ENCODE measurements around the gene BARHL2. TPM values are rescaled to one million over a fixed set of nuclear protein-coding genes. Genes with fewer than 3 reads are reported as not detected.

Gene BARHL2
- total and polyA plus RNA-seq, 10 of the 15 experiments (the other 5 are each of a cell fraction or from before 2014, with no cell fraction given), result not detected

DNA sequence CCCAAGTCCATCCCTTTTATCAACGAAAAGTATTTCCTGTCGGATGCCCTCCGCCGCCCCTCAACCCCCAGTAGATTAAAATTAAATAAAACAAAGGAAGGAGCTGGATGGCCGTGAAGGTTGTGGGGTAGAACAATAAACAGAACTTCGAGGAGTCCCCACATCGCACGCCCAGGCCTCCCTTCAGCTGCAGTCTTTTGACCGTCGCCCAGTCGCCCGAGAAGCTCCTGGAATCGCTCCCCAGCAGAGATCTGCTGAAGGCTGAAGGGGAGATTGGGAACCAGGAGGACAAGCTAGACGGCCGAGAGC, 905 bp downstream of the BARHL2 start:
- no peak overlapping the region for H3K4me2 ChIP-seq (ENCODE audit: control insufficient read depth, insufficient read depth)
- no peaks in the 10 kb centered on the region for H3K36me3 ChIP-seq (ENCODE audit: control insufficient read depth in 2 of 2, insufficient read depth in 2 of 2, low read length in 1 of 2)
- ATAC-seq, result no peak
- no peaks in the 10 kb centered on the region for H4K20me1 ChIP-seq (ENCODE audit: control insufficient read depth, insufficient read depth)
- no peak overlapping the region for H2AFZ ChIP-seq (ENCODE audit: control insufficient read depth, low read depth, low read length)
- TF ChIP-seq TCF7 (IDR thresholded peaks at IDR 0.05; ENCODE audit: borderline replicate concordance), result no peak
- TF ChIP-seq HDGF (IDR thresholded peaks at IDR 0.05), result no peak
- TF ChIP-seq ZSCAN29 (IDR thresholded peaks at IDR 0.05), result no peak
- TF ChIP-seq PML (IDR thresholded peaks at IDR 0.05; ENCODE audit: low read length), result no peak
- no peak for TF ChIP-seq ETV6 (conservative IDR thresholded peaks at IDR 0.05 in 1 of 2, IDR thresholded peaks at IDR 0.05 in 1 of 2; ENCODE audit: borderline replicate concordance in 1 of 2, low read depth in 1 of 2)
- TF ChIP-seq, protein P1, sequence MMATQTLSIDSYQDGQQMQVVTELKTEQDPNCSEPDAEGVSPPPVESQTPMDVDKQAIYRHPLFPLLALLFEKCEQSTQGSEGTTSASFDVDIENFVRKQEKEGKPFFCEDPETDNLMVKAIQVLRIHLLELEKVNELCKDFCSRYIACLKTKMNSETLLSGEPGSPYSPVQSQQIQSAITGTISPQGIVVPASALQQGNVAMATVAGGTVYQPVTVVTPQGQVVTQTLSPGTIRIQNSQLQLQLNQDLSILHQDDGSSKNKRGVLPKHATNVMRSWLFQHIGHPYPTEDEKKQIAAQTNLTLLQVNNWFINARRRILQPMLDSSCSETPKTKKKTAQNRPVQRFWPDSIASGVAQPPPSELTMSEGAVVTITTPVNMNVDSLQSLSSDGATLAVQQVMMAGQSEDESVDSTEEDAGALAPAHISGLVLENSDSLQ (IDR thresholded peaks at IDR 0.05), result no peak
- TF ChIP-seq ESRRA (IDR thresholded peaks at IDR 0.05; ENCODE audit: low read length), result no peak
- TF ChIP-seq, protein P2, sequence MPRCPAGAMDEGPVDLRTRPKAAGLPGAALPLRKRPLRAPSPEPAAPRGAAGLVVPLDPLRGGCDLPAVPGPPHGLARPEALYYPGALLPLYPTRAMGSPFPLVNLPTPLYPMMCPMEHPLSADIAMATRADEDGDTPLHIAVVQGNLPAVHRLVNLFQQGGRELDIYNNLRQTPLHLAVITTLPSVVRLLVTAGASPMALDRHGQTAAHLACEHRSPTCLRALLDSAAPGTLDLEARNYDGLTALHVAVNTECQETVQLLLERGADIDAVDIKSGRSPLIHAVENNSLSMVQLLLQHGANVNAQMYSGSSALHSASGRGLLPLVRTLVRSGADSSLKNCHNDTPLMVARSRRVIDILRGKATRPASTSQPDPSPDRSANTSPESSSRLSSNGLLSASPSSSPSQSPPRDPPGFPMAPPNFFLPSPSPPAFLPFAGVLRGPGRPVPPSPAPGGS (IDR thresholded peaks at IDR 0.05; ENCODE audit: borderline replicate concordance, insufficient read depth, low read depth, low read length, poor library complexity, severe bottlenecking), result no peak
- TF ChIP-seq SREBF2 (IDR thresholded peaks at IDR 0.05; ENCODE audit: low read length), result no peak
- no peak for TF ChIP-seq GABPA (IDR thresholded peaks at IDR 0.05; ENCODE audit: low read depth)
- TF ChIP-seq CHD1 (IDR thresholded peaks at IDR 0.05; ENCODE audit: low read depth, low read length), result no peak
- ChIA-PET RAD21 (ENCODE audit: unreplicated experiment) (no interaction called here), CTCF (interaction anchor here (0.8 kb wide), 1 partner anchor 449 kb away, joined by 3 read pairs; no protein-coding TSS in a partner anchor), SMC1A (ENCODE audit: uncharacterized antibody, unreplicated experiment) (interaction anchor here (0.6 to 1.3 kb wide), 2 partner anchors 13 to 94 kb away, joined by 3 to 5 read pairs; no protein-coding TSS in a partner anchor), POLR2A (interaction anchor here (0.6 kb wide), 1 partner anchor 24 kb away, joined by 3 read pairs; no protein-coding TSS in a partner anchor)
- intact Hi-C loops (cut with micrococcal nuclease; ENCODE audit: unreplicated experiment), result no loop called here
- no peak for DNase-seq (ENCODE audit: low read depth, low spot score)
- H3K4me1 ChIP-seq (ENCODE audit: control insufficient read depth, insufficient read depth, low read length), result no peaks in the 10 kb centered on the region
- FAIRE-seq, result no peak
- no peak overlapping the region for H3K9ac ChIP-seq (ENCODE audit: control insufficient read depth, insufficient read depth, low read length)
- peaks cover 1% of the 10 kb centered on the region; the same call in 2 of the 3 replicates for H3K9me3 ChIP-seq (replicated peaks; ENCODE audit: control insufficient read depth, insufficient read depth, low read length)
- H3K27ac ChIP-seq (ENCODE audit: control insufficient read depth, insufficient read depth), result no peak overlapping the region
- no peak overlapping the region for H3K4me3 ChIP-seq
- no peaks in the 10 kb centered on the region for H3K79me2 ChIP-seq (ENCODE audit: control insufficient read depth, insufficient read depth, low read length)
- H3K27me3 ChIP-seq (replicated peaks in 1 of 2; ENCODE audit: control insufficient read depth in 2 of 2, insufficient read depth in 2 of 2, low read length in 1 of 2), result peaks cover 28 to 38% of the 10 kb centered on the region in 2 experiments
- BruUV-seq (replicated peaks), result no TSS peak
- 13% methylated on average over 15 of the region's 15 CpGs for WGBS (ENCODE audit: insufficient coverage, insufficient replicate concordance, low lambda C conversion rate, missing lambda C conversion rate)
- in situ Hi-C loops (cut with MboI), result no loop called here
